LNCaP clone FGC (cell line): ENCODE data around the gene KIFAP3.
A peak's percentile ranks its signal among the peaks of the same experiment; 100 is the strongest.

ENCODE experiments used
- DNase-seq: peaks from one replicate; pipeline ENCODE4 v3.0.0-alpha.2; 2011; ENCODE audit warnings: low read depth
- H3K4me3 ChIP-seq: 2 replicates; pipeline ENCODE4 v1.5.1; 2011; ENCODE audit warnings: mild to moderate bottlenecking, low read depth, low read length, control low read depth
- CTCF ChIP-seq: IDR thresholded peaks from 2 replicates; pipeline ENCODE4 v1.5.1; 2012; ENCODE audit warnings: mild to moderate bottlenecking; ENCODE audit not compliant: control insufficient read depth, insufficient read depth; ENCODE audit errors: extremely low read depth

The KIFAP3 gene

GRCh38 chr1:169890761-169891538, 183.5 kb downstream of the KIFAP3 start:
- TF ChIP-seq CTCF, result no peak
- peak; percentile 89 for DNase-seq
- H3K4me3 ChIP-seq, result peak overlapping the region; percentile 67

DNA sequence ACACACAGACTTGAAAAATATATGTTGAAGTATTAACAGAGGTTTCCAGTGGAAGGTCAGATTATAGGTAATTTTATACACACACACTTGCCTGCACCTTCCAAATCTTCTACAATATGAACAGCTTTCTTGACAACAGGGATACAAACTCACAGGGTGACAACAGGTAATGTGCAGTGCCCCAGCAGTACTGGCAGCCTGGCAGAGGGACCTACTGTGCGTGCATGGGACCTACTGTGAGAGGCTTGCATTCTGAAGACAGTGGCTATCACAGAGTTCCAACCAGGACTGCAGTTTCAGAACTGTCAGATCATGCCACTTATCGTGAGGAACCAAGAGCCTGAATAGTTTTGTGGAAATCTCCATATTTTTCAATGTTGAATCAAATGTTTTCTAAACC, 184.6 kb downstream of the KIFAP3 start:
- no peak for TF ChIP-seq CTCF
- DNase-seq, result no peak
- H3K4me3 ChIP-seq, result no peak overlapping the region

GRCh38 chr1:169886931-169887330, 187.6 kb downstream of the KIFAP3 start:
- no peak for DNase-seq
- no peak for TF ChIP-seq CTCF
- H3K4me3 ChIP-seq, result no peak overlapping the region

- DNase-seq, result no peak
- no peak overlapping the region for H3K4me3 ChIP-seq
- no peak for TF ChIP-seq CTCF
These were observed 188.1 kb downstream of the KIFAP3 start for GRCh38 chr1:169886422-169886821.

GRCh38 chr1:169885207-169885606, 189.3 kb downstream of the KIFAP3 start:
- no peak for TF ChIP-seq CTCF
- H3K4me3 ChIP-seq, result no peak overlapping the region
- no peak for DNase-seq

DNA sequence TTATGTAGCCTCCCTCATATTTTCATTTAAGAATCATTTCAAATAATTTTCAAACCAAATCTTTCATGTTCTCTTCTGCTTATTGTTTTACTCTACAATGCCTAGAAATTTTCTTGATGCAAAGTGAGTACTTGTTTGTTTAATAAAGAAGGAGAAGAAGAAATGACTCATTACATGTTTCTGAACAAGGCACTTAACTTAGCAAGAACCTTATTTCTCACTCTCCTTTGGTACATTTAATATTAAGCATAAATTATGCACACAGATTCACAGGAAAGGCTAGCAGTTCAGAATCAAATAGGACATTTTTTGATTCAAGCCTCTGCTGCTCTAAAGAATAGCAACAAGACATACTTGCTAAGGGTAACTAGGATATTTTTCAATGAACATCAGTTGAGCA, 189.9 kb downstream of the KIFAP3 start:
- DNase-seq, result no peak
- H3K4me3 ChIP-seq, result no peak overlapping the region
- TF ChIP-seq CTCF, result no peak

GRCh38 chr1:169882039-169882511, 192.4 kb downstream of the KIFAP3 start:
- H3K4me3 ChIP-seq, result no peak overlapping the region
- TF ChIP-seq CTCF, result no peak
- DNase-seq, result no peak
